Occipital lobe (tissue), 2 donors: ENCODE results near the gene ZNF438. TPM values are rescaled to one million over a fixed set of nuclear protein-coding genes. Genes with fewer than 3 reads are reported as not detected.
"Not testable (repeated sequence)": the region's sequence is repeated elsewhere in the genome, so short reads cannot be mapped to it uniquely, and the experiment has no call there.

ENCODE experiments used
- DNase-seq: peaks from one replicate; lab custom pipeline; 2025; lab: John Stamatoyannopoulos, UW
- total RNA-seq: library from RNA; depleted of rRNA; stranded (reverse); fragments of >200 nt; gene quantifications from one replicate; pipeline ENCODE4 v1.2.3, GENCODE V29; 2014

The ZNF438 gene
- total RNA-seq, 1 donor from 2014 or later, result 3.9 TPM

GRCh38 chr10:30812018-30812851 is 219.4 kb downstream of the ZNF438 start:
- no peak for DNase-seq

GRCh38 chr10:30811276-30812017 is 220.2 kb downstream of the ZNF438 start:
- no peak for DNase-seq

GRCh38 chr10:30810416-30810815 is 221.2 kb downstream of the ZNF438 start:
- DNase-seq, result no peak

- DNase-seq, result no peak
Observed at GRCh38 chr10:30806850-30807249, 224.8 kb downstream of the ZNF438 start.

GRCh38 chr10:30805061-30805460 is 226.6 kb downstream of the ZNF438 start:
- no peak for DNase-seq

GRCh38 chr10:30804478-30805055 is 227.1 kb downstream of the ZNF438 start:
- no peak for DNase-seq

DNA sequence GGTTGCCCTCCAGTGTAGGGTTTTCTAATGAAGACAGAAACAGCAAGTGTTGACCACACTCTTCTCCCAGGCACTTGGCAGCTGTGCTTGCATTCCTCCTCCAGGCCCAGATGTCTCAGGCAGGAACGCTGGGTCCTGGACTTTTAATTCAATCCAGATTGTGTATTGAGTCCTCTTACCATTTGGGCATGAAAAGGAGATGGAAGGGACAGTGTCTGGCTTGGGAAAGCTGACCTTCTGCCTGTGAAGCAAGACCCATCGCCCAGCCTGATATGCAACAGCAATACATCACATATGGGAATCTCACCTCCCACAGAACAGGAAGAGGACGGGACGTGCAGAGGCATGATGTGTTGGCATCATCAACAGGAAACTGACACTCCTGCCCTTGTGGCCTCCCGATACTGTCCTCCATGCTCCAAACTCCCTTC is 227.8 kb downstream of the ZNF438 start:
- no peak for DNase-seq

- no peak for DNase-seq
Observed at GRCh38 chr10:30803058-30803457, 228.6 kb downstream of the ZNF438 start.

GRCh38 chr10:30800368-30800767 is 231.3 kb downstream of the ZNF438 start:
- DNase-seq, result no peak

- no peak for DNase-seq
Observed at GRCh38 chr10:30798646-30799185, 232.9 kb downstream of the ZNF438 start.

GRCh38 chr10:30795024-30795423 is 236.6 kb downstream of the ZNF438 start:
- not testable (repeated sequence) for DNase-seq
